GM12892 (cell line): Measurements from ENCODE around the gene ERMN.

Experiments used
- POLR2A ChIP-seq: IDR thresholded peaks from 2 replicates; pipeline ENCODE4 v1.6.1; 2011; ENCODE audit warnings: low read depth, low read length, control low read depth
- POLR2AphosphoS5 ChIP-seq: IDR thresholded peaks from 2 replicates; pipeline ENCODE4 v1.6.1; 2011; ENCODE audit warnings: low read depth, low read length, control low read depth

- TF ChIP-seq POLR2A, result no peak
- TF ChIP-seq POLR2AphosphoS5, result no peak
Measured at GRCh38 chr2:157333304-157334047, 7.9 kb upstream of the ERMN start.
